Psoas muscle (tissue), 8 donors: ENCODE results near the gene UQCR10. TPM values are rescaled to one million over a fixed set of nuclear protein-coding genes. Genes with fewer than 3 reads are reported as not detected.
A peak's percentile ranks its signal among the peaks of the same experiment; 100 is the strongest.

Experiments
- ATAC-seq, 4 donors: fragments of 200-7000 bp; cut with Tn5 transposase; one replicate each; pipeline ENCODE4 v1.9.1; 2020; ENCODE audit warnings: moderate library complexity in 3 of 4, mild to moderate bottlenecking in 2 of 4
- DNase-seq, 2 donors: peaks; one replicate each; pipeline ENCODE4 v3.0.0-alpha.2; 2020
- H3K27ac ChIP-seq: fragments of 200-600 bp; one replicate; pipeline ENCODE4 v1.8.0; 2022
- H3K27me3 ChIP-seq, 3 donors: fragments of 200-600 bp in 1 of 3; one replicate each; pipeline versions ENCODE4 v1.6.1 to v1.8.0; 2013 to 2022; ENCODE audit warnings: low read length in 2 of 3, mild to moderate bottlenecking in 2 of 3, moderate library complexity in 1 of 3; ENCODE audit not compliant: insufficient read depth in 3 of 3
- H3K36me3 ChIP-seq, 2 donors: fragments of 200-600 bp in 1 of 2; one replicate each; pipeline versions ENCODE4 v1.6.1 to v1.8.0; 2013 to 2022; ENCODE audit warnings: low read depth in 1 of 2, mild to moderate bottlenecking in 1 of 2, moderate library complexity in 1 of 2; ENCODE audit not compliant: insufficient read depth in 1 of 2
- H3K4me1 ChIP-seq: fragments of 200-600 bp; one replicate; pipeline ENCODE4 v1.8.0; 2022
- H3K4me3 ChIP-seq: fragments of 200-600 bp; one replicate; pipeline ENCODE4 v1.8.0; 2022; ENCODE audit warnings: mild to moderate bottlenecking
- H3K9me3 ChIP-seq: fragments of 200-600 bp; one replicate; pipeline ENCODE4 v1.8.0; 2022
- WGBS, 3 donors: extraction: QIAGEN DNeasy Blood & Tissue Kit; methylation state at CpG; one replicate each; pipeline versions ENCODE4 v1.1.6 to v1.1.7; 2013; 5-methylcytosine and 5-hydroxymethylcytosine counted together
- intact Hi-C, 2 donors: fragments of 100-400 bp; cut with DNase I; formaldehyde crosslinking; loops; one replicate each; pipeline versions ENCODE4 v1.11.0 to v1.14.2; 2022
- long read RNA-seq, 2 donors: library from polyadenylated mRNA; unstranded; transcript quantifications; one replicate each; pipeline ENCODE4 v2.0.0, GENCODE V29; 2021
- polyA plus RNA-seq, 3 donors: library from polyadenylated mRNA; stranded (reverse); fragments of 200-250 nt; gene quantifications; one replicate each; pipeline ENCODE4 v1.2.3, GENCODE V29; 2013
- total RNA-seq, 4 donors: library from RNA; stranded (reverse); fragmentation: NEBNext Ultra II Directional in 2 of 4; extraction: Animal tissue kit (Norgen Biotek cat#: 25700) in 2 of 4; gene quantifications; one replicate each; pipeline versions ENCODE4 v1.2.1 to v1.2.4, GENCODE V29; 2021 to 2023
- TF ChIP-seq, protein P1 (sequence below): fragments of 200-600 bp; IDR thresholded peaks from one replicate; pipeline ENCODE4 v1.8.0; 2022; ENCODE audit warnings: antibody characterized with exemption
- donor health status: healthy with polysubstance abuse.
- donor health status: DM: no; HTN: no; CAD: no; lungs with moderate emphysema.
- donor health status: Bipolar disorder and iron deficiency.
- donor health status: healthy.
- donor health status: DM: yes; HTN: yes; CAD: no.
- donor health status: DM: no; HTN: no; CAD: no.
- donor health status: DM: no; HTN: no; CAD: no.
- donor health status: DM: yes; HTN: yes; CAD: no.

Gene UQCR10
- total RNA-seq (100 to 1,000 TPM; 247 to 422 (median 337) TPM), polyA plus RNA-seq (100 to 1,000 TPM; 411 to 533 (median 483) TPM)
- long read RNA-seq, donor 1, transcript UQCR10-201 (2 exons, 916 nt): major isoform, 245 of 281 reads
- long read RNA-seq, donor 1, transcript UQCR10-202 (2 exons, 584 nt): minor isoform, 14 of 281 reads
- long read RNA-seq, donor 1, partial matches to known transcripts: 17 of 281 reads
- long read RNA-seq, donor 1, other reads (novel, unspliced or antisense): 5 of 281 reads
- long read RNA-seq, donor 2, transcript UQCR10-201 (2 exons, 916 nt): major isoform, 309 of 342 reads
- long read RNA-seq, donor 2, transcript UQCR10-202 (2 exons, 584 nt): minor isoform, 25 of 342 reads
- long read RNA-seq, donor 2, partial matches to known transcripts: 0 of 342 reads
- long read RNA-seq, donor 2, other reads (novel, unspliced or antisense): 8 of 342 reads

DNA sequence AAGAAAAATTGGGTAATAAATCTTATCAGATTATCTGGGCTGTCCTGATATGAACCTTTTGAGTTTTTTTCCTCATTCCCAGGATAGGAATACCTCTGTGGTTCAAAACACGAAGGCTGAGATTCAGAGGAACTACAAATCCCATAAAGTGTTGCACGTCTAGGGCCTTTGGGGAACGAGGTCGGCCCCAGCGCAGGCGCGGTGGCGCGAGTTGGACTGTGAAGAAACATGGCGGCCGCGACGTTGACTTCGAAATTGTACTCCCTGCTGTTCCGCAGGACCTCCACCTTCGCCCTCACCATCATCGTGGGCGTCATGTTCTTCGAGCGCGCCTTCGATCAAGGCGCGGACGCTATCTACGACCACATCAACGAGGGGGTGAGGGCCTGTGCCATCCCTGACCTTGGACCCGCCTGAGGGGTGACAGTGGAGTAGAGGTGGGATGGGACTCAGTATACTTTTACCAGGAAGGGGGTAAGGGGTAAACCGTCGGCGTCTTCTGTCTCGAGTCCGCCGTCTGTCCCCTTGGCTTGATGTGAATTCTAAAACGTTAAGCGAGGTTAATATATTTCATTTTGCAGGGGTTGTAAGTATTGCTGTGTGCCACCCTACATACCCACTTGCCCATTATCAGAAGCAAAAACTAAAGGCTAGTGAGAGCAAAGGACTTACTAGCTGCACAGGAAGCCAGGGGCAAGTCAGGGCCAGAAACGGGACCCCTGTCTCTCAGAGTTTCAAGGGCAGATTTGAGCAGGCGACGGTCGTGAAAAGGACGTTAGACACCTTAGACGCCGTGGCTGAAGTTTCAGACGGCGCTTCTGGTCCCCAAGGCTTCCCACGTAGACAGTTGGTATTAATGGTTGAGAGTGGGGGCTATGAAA, at the start of gene UQCR10:
UQCR10 (plus strand) TSS at position 199 of the 881 bp plus-strand sequence; CDS start at position 229, 30 bp downstream.
- 0 to 8% (median 0%) methylated on average over 46 of the region's 46 CpGs for WGBS, 3 donors
- DNase-seq (peak; percentile 96 to 97), ATAC-seq (peak; percentile 84 to 90 (median 88))
- H3K4me1 ChIP-seq: peaks cover 38% of the 10 kb centered on the region
- TF ChIP-seq, protein P1, sequence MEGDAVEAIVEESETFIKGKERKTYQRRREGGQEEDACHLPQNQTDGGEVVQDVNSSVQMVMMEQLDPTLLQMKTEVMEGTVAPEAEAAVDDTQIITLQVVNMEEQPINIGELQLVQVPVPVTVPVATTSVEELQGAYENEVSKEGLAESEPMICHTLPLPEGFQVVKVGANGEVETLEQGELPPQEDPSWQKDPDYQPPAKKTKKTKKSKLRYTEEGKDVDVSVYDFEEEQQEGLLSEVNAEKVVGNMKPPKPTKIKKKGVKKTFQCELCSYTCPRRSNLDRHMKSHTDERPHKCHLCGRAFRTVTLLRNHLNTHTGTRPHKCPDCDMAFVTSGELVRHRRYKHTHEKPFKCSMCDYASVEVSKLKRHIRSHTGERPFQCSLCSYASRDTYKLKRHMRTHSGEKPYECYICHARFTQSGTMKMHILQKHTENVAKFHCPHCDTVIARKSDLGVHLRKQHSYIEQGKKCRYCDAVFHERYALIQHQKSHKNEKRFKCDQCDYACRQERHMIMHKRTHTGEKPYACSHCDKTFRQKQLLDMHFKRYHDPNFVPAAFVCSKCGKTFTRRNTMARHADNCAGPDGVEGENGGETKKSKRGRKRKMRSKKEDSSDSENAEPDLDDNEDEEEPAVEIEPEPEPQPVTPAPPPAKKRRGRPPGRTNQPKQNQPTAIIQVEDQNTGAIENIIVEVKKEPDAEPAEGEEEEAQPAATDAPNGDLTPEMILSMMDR: no peak
- peak within 1 kb of the TSS; percentile 98 for H3K4me3 ChIP-seq
- no peaks in the 10 kb centered on the region for H3K27me3 ChIP-seq
- intact Hi-C loops: no loop called here
- H3K9me3 ChIP-seq: no peaks in the 10 kb centered on the region
- peak within 1 kb of the TSS; percentile 97 for H3K27ac ChIP-seq
- H3K36me3 ChIP-seq: peaks cover 5 to 32% of the 10 kb centered on the region in 2 donors

DNA sequence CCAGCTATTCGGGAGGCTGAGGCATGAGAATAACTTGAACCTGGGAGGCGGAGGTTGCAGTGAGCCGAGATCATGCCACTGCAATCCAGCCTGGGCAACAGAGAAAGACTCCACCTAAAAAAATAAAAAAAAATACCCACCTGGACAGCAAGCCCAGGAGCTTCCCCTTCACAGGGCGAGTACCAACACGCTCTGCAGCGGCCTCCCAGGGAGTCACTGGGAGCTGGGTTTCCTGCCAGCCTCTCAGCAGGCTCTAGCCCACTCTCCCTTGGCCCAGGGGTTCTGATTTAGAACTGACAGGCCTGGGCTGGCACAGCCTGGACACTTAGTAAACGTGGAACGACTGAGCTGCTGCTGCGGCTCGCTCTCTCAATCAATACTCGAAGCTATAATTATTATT, 49.4 kb upstream of the UQCR10 start:
- Histone ChIP-seq H3K4me3 (no peak overlapping the region), H3K4me1 (no peaks in the 10 kb centered on the region), H3K36me3 (no peaks in the 10 kb centered on the region), H3K27me3 (peaks cover 0 to 23% (median 10%) of the 10 kb centered on the region in 3 donors), H3K9me3 (no peaks in the 10 kb centered on the region), H3K27ac (no peak overlapping the region)
- TF ChIP-seq, protein P1: no peak
- intact Hi-C loops: no loop called here
- ATAC-seq (no peak), DNase-seq (no peak)
- WGBS, 3 donors: 88 to 91% (median 89%) methylated on average over 11 of the region's 11 CpGs

DNA sequence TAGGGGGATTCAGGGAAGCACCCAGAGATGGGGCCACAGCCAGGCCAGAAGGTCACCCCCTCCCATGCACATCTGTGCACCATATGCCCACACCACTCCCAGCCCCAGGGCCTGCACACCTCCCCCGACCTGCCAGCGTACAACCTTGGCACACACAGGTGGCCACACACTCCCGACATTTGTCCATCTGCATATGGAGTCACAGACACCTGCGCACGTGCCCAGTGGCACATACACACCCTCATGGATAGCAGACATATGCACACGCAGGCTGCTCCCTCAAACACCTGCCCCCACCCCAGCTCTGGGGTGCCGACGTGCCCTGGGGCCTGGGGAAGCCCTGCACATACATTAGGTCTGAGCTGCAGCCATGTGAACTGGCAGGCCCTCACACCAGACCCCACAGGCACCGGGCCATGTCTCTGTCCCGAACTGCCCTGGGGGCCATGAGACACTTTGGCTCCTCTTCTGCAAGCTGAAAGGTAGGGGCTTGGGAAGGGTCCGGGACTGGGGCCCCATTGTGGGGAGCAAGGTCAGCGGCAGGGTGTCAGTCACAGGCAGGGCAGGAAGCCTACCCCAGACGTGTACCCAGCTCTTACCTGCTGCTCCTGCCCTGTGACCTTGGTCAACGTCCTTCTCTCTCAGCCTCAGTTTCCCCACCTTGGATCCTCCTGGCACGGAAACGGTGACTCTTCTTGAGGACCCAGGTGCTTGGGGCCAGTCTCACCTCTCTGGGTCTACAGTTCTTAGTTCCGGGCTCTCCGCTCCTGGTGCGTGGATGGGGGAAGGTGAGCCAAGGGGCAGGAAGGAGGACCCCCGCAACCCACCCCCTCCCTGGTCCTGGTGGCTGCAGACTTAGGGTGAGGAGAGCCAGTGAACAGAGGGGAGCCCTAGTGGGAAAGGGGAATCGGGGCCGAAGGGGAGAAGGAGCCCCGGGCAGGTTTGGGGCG, 47.9 kb upstream of the UQCR10 start:
- TF ChIP-seq, protein P1: no peak
- WGBS, 3 donors: 41 to 57% (median 48%) methylated on average over 21 to 24 of the region's 24 CpGs
- H3K27me3 ChIP-seq: peaks cover 0 to 23% (median 8%) of the 10 kb centered on the region in 3 donors
- no peak overlapping the region for H3K27ac ChIP-seq
- H3K4me3 ChIP-seq: no peak overlapping the region
- no peaks in the 10 kb centered on the region for H3K36me3 ChIP-seq
- DNase-seq (no peak), ATAC-seq (no peak)
- intact Hi-C loops: no loop called here
- H3K9me3 ChIP-seq: no peaks in the 10 kb centered on the region
- no peaks in the 10 kb centered on the region for H3K4me1 ChIP-seq

DNA sequence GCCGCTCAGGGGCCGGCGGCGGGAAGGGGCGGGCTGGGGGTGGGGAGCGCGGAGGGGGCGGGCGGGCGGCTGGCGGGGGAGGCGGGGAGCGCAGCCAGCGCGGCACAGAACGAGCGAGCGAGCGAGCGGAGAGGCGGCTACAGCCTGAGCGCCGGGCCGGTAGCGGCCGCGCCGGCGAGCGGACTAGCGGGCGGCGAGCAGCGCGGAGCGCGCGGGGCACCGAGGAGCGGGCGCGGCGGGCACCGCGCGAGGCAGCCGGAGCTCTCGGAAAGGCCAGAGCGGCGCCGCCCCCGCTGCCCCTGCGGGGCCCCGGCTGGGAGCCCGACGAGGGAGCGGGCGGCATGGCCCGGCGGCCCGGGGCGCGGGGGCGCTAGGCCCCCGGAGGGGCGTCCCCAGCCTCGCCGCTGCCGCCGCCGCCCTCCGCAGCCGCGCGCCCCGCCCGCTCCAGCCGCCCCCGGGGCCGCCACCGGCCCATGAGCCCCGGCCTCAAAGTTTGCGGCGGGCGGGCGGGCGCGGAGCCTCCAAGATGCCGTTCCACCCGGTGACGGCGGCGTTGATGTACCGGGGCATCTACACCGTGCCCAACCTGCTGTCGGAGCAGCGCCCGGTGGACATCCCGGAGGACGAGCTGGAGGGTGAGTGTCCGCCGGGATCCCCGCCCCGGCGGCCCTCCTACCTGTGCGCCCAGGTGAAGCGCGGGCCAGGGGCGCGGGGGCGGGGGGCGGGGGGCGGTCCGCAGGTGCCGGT, 47.1 kb upstream of the UQCR10 start, which contains the start of gene CABP7:
CABP7 (plus strand) TSS at position 105 of the 747 bp plus-strand sequence; CDS start at position 527, 422 bp downstream.
- 0 to 1% (median 1%) methylated on average over 28 to 113 of the region's 115 CpGs for WGBS, 3 donors
- no peak within 1 kb of the TSS for H3K27ac ChIP-seq
- H3K4me1 ChIP-seq: no peaks in the 10 kb centered on the region
- no peaks in the 10 kb centered on the region for H3K9me3 ChIP-seq
- peaks cover 0 to 23% (median 8%) of the 10 kb centered on the region in 3 donors for H3K27me3 ChIP-seq
- TF ChIP-seq, protein P1: no peak
- H3K36me3 ChIP-seq: no peaks in the 10 kb centered on the region
- peak in 1 of 4 donors; percentile 15 for ATAC-seq
- intact Hi-C loops: no loop called here
- DNase-seq: no peak
- peak within 1 kb of the TSS; percentile 46 for H3K4me3 ChIP-seq
